HG03342 (cell line): ENCODE results near the gene ELMO3.

Experiments used
- ATAC-seq: cut with Tn5 transposase; IDR thresholded peaks from one replicate; pipeline ENCODE4 v1.9.1; 2021; ENCODE audit warnings: mild to moderate bottlenecking, moderate library complexity; ENCODE audit not compliant: unreplicated experiment

ELMO3 gene

GRCh38 chr16:67212766-67213165, 13.8 kb downstream of the ELMO3 start:
- ATAC-seq = no peak

- no peak for ATAC-seq
Measured at GRCh38 chr16:67213197-67214019, 14.5 kb downstream of the ELMO3 start.

GRCh38 chr16:67215706-67216105, 16.8 kb downstream of the ELMO3 start:
- ATAC-seq = no peak

- no peak for ATAC-seq
Measured at GRCh38 chr16:67216612-67217490, 17.9 kb downstream of the ELMO3 start.

GRCh38 chr16:67223992-67224391, 25.1 kb downstream of the ELMO3 start:
- no peak for ATAC-seq

GRCh38 chr16:67226295-67226803, 27.4 kb downstream of the ELMO3 start:
- ATAC-seq = no peak

- ATAC-seq = peak; percentile 91
Measured at GRCh38 chr16:67226804-67227566, 28.1 kb downstream of the ELMO3 start, which contains the start of gene TMEM208. Gene TMEM208, plus strand, starts transcription at chr16:67227130. Its CDS starts 89 bp downstream, at chr16:67227219.

GRCh38 chr16:67227567-67227921, 28.6 kb downstream of the ELMO3 start:
- ATAC-seq = no peak

GRCh38 chr16:67228034-67228785, 29.3 kb downstream of the ELMO3 start:
- no peak for ATAC-seq

- no peak for ATAC-seq
Measured at GRCh38 chr16:67228905-67229304, 30.0 kb downstream of the ELMO3 start.

GRCh38 chr16:67229906-67230808, 31.2 kb downstream of the ELMO3 start:
- no peak for ATAC-seq

GRCh38 chr16:67230809-67231660, 32.1 kb downstream of the ELMO3 start:
- ATAC-seq = no peak

GRCh38 chr16:67233596-67233995, 34.7 kb downstream of the ELMO3 start:
- ATAC-seq = no peak

GRCh38 chr16:67234180-67234597, 35.3 kb downstream of the ELMO3 start:
- ATAC-seq = no peak

- no peak for ATAC-seq
Measured at GRCh38 chr16:67235816-67236562, 37.1 kb downstream of the ELMO3 start.

GRCh38 chr16:67236563-67237395, 37.8 kb downstream of the ELMO3 start:
- no peak for ATAC-seq
